ENCODE measurements around the gene EDARADD.

The EDARADD gene

DNA sequence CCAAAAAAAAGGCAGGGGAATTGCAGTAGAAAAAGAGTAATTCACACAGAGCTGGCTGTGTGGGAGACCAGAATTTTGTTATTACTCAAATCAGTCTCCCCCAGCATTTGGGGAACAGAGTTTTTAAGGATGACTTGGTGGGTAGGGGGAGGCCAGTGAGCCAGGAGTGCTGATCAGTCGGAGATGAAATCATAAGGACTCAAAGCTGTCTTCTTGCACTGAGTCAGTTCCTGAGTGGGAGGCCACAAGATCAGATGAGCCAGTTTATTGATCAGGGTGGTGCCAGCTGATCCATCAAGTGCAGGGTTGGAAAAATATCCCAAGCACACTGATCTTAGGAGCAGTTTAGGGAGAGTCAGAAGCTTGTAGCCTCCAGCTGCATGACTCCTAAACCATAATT is 23.7 kb upstream of the EDARADD start:
- DNase-seq (ENCODE audit: insufficient read length, low spot score): no peak
- no peak for TF ChIP-seq POLR2A (IDR thresholded peaks at IDR 0.05; ENCODE audit: low read depth, low read length)
- no peak for FAIRE-seq

DNA sequence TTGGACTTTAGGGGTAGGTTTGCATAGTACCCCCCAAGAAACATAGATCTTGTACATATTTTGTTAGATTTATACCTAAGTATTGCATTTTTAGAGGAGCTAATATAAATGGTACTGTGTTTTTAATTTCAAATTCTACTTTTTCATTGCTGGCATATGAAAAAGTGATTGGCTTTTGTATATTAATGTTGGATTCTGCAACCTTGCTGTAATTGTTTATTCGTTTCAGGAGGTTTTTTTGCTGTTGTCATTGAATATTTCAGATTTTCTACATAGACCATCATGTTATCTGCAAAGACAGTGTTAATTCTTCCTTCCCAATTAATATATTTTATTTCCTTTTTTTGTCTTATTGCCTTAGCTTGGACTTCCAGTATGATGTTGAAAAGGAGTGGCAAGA is 23.0 kb upstream of the EDARADD start:
- TF ChIP-seq POLR2A (IDR thresholded peaks at IDR 0.05; ENCODE audit: low read depth, low read length): no peak
- no peak for DNase-seq (ENCODE audit: insufficient read length, low spot score)
- FAIRE-seq: no peak

DNA sequence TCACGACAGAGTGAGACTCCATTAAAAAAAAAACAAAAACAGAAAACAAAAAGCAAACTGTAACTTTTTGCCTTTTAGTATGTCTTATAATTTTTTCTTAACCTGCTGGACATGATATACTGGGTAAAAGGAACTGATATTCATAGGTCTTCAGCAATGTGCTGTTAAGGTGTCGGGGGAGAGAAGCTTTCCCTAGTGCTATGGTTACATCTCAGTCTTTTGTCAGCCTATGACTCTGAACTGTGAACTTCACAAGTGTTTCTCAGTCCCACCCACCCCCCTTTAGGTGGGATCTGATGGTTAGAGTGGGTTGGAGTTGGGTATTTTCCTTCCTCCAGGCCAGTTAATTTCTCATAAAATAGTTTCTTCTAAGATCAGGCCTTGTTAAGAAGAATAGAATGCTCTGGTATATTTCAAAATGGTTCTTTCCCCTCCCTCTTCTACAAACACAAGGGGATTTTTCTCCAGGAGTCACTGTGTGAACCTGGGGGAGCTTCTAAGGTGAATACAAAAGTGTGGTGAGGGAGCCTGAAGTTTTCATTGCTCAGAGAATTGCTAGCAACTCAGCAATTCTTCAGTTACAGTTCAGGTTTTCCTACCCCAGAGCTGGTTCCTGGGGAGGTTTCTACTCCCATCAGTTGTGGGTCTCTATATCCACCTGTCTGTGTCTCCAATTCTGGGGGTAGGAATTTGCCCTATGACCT is 16.1 kb upstream of the EDARADD start:
- FAIRE-seq (no peak), DNase-seq (ENCODE audit: insufficient read length, low spot score) (no peak)
- TF ChIP-seq POLR2A (IDR thresholded peaks at IDR 0.05; ENCODE audit: low read depth, low read length): no peak

DNA sequence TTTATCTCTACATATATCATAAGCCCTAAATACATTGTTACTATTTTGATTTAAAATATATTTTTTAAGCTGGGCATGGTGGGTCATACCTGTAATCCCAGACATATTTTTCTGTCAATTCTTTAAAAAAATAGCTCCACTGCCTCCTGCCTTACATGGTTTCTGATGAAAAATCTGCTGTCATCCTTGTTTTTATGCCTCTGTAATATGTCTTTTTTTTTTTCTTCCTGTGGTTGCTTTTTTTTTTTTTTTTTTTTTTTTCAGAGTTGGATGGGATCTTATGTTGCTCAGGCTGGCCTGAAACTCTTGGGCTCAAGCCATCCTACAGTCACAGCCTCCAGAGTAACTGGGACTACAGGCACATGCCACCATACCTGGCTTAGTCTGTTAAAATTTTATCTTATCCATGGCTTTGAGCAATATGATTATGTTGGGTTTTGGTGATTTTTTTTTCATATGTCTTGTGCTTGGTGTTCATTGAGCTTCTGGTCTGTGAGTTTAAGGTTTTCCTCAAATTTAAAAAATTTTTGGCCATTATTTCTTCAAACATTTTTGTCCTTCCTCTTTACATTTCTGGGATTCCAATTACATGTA is 12.4 kb upstream of the EDARADD start:
- DNase-seq (ENCODE audit: insufficient read length, low spot score): no peak
- no peak for FAIRE-seq
- TF ChIP-seq POLR2A (IDR thresholded peaks at IDR 0.05; ENCODE audit: low read depth, low read length): no peak

DNA sequence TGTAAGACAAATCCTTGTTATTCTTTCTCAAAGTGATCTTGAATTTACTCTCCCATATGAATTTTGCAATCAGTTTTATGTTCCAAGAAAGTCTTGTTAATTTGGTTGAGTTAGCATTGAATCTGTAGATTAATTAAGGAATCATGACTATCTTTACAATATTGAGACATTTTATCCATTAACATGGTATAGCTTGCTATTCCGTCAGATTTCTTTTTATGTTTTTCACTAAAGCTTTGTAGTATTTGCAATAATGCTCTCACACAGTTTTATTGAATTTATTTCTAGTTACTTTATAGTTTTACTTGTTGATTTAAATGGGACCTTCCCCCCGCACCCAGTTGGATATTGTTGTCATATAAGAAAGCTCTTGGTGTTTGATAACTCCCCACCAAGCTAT is 5.8 kb upstream of the EDARADD start:
- no peak for DNase-seq (ENCODE audit: insufficient read length, low spot score)
- TF ChIP-seq POLR2A (IDR thresholded peaks at IDR 0.05; ENCODE audit: low read depth, low read length): no peak
- FAIRE-seq: no peak

DNA sequence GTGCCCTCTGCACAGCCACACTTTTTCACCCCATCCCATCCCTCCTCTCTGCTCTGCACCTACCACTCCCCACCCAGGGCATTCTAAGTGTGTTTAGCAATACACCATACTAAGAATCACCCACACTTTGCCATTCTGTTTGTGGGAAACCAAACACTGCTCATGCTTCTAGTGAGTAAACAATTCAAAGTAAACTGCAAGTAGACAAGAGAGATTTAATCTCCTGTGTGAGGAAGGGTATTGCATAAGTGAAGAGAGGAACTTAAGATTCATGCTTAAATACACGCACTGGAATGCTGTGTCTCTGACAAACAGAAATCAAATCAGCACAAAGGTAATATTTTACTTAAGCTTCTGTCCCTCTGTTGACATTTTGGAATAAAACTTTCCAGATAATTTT is 4.8 kb upstream of the EDARADD start:
- no peak for DNase-seq (ENCODE audit: insufficient read length, low spot score)
- FAIRE-seq: no peak
- no peak for TF ChIP-seq POLR2A (IDR thresholded peaks at IDR 0.05; ENCODE audit: low read depth, low read length)

DNA sequence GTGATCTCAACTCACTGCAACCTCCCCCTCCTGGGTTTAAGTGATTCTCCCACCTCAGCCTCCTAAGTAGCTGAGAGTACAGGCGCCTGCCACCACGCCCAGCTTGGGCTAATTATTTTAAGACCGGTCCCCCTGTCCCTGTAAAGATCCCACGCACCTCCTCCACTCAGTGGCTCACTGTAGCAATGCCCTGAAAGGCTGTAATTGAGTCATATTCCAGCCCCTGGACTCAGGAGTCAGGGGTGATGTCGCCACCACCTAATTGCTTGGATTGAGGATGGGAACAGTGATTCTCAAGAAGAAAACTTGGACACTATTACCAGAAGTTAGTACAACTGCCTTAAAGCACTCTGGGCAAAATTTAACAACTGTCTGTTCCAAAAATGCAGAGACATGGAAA is 3.1 kb upstream of the EDARADD start:
- no peak for FAIRE-seq
- no peak for TF ChIP-seq POLR2A (IDR thresholded peaks at IDR 0.05; ENCODE audit: low read depth, low read length)
- DNase-seq (ENCODE audit: insufficient read length, low spot score): no peak

DNA sequence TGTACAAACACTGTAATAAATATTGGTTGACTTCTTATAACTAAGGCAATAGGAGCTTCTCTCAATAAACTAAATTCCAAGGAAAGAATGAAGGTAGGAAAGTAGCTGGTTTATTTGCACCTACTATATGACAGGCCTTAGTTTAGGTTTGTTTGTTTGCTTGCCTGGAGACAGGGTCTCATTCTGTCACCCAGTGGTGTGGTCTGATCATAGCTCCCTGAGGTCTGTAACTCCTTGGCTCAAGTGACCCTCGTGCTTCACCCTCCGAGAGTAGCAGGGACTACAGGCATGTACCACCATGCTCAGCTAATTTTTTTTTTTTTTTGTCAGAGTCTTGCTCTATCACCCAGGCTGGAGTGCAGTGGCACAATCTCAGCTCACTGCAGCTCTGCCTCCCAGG is 1.9 kb upstream of the EDARADD start:
- DNase-seq (ENCODE audit: insufficient read length, low spot score): no peak
- FAIRE-seq: no peak
- no peak for TF ChIP-seq POLR2A (IDR thresholded peaks at IDR 0.05; ENCODE audit: low read depth, low read length)

DNA sequence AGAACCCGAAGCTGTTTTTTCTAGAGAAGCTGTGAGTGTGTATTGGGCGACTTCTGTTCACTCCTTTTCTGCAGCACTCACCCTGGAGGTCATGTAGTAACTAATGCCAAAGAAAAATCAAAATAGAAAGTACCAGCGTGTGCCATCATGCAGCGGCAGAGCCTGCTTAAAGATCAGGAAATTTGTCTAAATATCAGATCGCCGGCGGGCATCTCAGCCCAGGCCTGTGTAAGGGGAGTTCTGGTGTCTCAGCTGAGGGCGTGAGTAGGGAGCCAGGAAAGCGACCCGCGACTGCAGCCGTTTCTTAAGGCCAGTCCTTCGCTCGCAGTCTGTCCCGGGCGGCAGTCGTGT is 768 bp downstream of the EDARADD start:
- TF ChIP-seq POLR2A (IDR thresholded peaks at IDR 0.05; ENCODE audit: low read depth, low read length): no peak
- no peak for FAIRE-seq
- no peak for DNase-seq (ENCODE audit: insufficient read length, low spot score)

DNA sequence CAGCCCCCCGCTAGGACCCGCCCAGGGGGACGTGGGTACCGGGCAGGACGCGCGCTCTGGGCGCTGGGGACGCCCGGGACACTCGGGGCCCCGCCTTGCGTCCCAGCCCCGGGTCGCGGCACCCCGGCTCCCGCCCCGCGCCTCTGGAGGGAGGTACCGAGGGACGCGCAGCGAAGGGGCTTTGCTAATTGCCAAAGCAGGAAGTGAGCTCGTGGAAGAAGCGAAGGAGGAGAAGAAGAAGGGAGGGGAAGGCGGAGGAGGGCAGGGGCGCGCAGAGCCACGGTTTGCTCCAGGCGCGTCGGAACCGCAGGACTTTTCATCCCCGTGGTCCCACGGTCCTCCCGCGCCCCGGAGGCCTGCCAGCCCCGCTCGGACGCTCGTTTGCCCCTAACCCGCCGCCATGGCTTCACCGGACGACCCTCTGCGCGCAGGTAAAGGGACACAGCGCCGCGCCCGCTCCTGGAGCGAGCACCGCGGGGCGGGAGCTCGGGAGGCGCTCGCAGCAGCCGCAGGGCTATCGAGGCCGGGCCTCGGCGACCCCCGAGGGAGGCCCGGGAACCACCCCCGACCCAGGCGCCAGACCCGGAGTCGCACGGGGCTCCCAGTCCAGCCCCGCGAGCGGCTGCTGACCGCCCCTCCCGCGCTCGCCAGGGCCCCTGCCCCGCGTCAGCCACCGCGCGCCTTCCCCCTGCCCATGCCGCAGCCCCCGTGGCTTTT is 1.3 kb downstream of the EDARADD start:
- no peak for TF ChIP-seq POLR2A (IDR thresholded peaks at IDR 0.05; ENCODE audit: low read depth, low read length)
- DNase-seq (ENCODE audit: insufficient read length, low spot score) (no peak), FAIRE-seq (no peak)

DNA sequence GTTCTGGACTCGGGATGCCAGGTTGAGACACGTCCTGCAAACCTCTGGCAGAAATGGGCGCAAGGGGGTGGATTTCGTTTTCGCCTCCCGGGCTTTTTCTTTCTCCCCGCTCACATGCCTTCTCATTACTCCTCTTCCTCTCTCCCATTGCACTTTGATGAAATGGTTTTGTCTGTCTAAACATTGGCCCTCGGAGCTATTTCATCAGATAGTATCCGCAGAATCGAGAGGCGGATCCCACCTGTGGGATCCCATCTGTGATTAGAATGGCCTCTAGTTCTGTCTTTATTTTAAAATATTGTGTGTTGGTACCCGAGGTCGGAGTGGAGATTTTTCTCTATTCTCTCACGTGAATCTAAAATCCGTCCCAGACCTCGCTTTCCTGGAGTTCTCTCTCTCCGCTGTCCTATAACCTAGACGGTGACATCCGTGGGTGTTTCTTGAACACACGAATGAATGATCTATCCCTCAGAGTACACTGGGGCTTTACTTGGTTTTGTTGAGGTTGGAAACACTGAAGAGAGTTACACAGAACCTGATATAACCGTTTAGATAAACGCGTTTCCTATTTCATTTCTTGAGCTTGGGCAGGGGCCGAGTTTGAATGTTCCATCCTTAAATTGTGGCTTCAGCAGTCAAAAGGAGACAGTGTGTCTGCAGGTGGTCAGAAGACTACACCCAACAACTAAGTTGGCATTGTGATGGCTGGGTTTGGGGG is 2.0 kb downstream of the EDARADD start:
- no peak for FAIRE-seq
- TF ChIP-seq POLR2A (IDR thresholded peaks at IDR 0.05; ENCODE audit: low read depth, low read length): no peak
- DNase-seq (ENCODE audit: insufficient read length, low spot score): no peak

DNA sequence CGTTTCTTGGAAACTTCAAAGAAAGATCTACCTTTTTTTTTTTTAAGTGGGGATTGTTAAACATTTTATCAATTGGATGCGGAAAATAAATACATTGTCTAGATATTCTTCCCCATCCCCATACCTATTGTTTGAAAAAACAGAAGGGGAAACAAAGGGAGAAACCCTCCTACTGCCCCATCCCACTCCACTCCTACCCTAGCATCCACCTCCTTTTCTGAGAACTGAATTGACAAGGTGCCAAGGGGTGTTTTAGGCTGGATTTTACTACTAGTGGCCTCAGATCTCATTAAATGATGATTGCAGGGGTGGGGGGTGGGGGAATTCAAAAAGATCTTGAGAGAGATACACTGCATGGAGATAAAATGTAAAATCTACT is 2.6 kb downstream of the EDARADD start:
- TF ChIP-seq POLR2A (IDR thresholded peaks at IDR 0.05; ENCODE audit: low read depth, low read length): no peak
- DNase-seq (ENCODE audit: insufficient read length, low spot score): no peak
- no peak for FAIRE-seq

DNA sequence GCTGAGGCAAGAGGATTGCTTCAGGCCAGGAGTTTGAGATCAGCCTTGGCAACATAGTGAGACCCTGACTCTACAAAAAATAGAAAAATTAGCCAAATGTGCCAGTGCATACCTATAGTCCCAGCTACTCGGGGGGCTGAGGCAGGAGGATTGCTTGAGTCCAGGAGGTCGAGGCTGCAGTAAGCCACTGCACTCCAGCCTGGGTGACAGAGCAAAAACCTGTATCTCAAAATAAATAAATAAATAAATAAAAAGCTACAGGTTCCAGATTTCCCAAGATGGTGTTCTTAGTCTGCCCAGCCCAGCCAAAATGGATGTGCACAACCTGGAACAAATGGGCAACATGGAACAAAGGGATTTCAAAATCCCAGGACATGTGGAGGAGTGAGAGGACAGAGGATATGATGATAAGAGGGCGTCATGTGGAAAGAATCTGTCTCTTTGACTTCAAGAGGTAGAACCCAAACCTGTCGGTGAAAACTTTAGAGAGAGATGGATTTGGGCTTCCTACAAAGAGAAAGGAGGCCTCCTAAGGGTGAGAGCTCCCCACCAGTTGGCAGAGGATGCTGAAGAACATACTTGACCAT is 3.2 kb downstream of the EDARADD start:
- FAIRE-seq: no peak
- TF ChIP-seq POLR2A (IDR thresholded peaks at IDR 0.05; ENCODE audit: low read depth, low read length): no peak
- DNase-seq (ENCODE audit: insufficient read length, low spot score): no peak

DNA sequence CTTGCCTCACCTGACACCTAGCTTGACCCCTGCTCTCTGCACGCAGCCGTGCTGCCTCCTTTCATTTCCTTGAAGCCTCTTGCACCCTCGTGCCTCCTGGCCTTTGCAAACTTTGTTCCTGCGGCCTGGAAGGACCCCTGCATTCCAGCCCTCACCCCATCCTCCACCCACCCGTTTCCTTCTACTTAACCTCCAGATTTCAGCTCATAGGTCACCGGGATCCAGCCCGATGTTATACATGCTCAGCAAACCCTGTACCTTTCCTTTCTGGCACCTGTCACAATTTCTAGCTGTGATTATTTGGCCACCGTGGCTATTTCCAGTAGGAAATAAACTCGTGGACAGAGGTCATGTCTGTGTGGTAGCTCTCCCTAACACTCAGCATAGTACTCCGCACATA is 4.5 kb downstream of the EDARADD start:
- TF ChIP-seq POLR2A (IDR thresholded peaks at IDR 0.05; ENCODE audit: low read depth, low read length): no peak
- FAIRE-seq (no peak), DNase-seq (ENCODE audit: insufficient read length, low spot score) (no peak)

Measured in H54 (cell line).